ENCODE measurements around the gene MAGI2.

The MAGI2 gene

GRCh38 chr7:78718212-78718611, 735.3 kb downstream of the MAGI2 start:
- DNase-seq (ENCODE audit: low spot score) = no peak

GRCh38 chr7:78716876-78717275, 736.6 kb downstream of the MAGI2 start:
- no peak for DNase-seq (ENCODE audit: low spot score)

GRCh38 chr7:78714356-78714755, 739.1 kb downstream of the MAGI2 start:
- DNase-seq (ENCODE audit: low spot score) = no peak

GRCh38 chr7:78712111-78712510, 741.4 kb downstream of the MAGI2 start:
- DNase-seq (ENCODE audit: low spot score) = no peak

- DNase-seq (ENCODE audit: low spot score) = no peak
Measured at GRCh38 chr7:78709658-78710057, 743.8 kb downstream of the MAGI2 start.

GRCh38 chr7:78704504-78704903, 749.0 kb downstream of the MAGI2 start:
- no peak for DNase-seq (ENCODE audit: low spot score)

GRCh38 chr7:78703391-78703790, 750.1 kb downstream of the MAGI2 start:
- DNase-seq (ENCODE audit: low spot score) = no peak

- peak; percentile 63 for DNase-seq (ENCODE audit: low spot score)
Measured at GRCh38 chr7:78702770-78703169, 750.7 kb downstream of the MAGI2 start.

GRCh38 chr7:78695826-78696225, 757.6 kb downstream of the MAGI2 start:
- DNase-seq (ENCODE audit: low spot score) = no peak

- no peak for DNase-seq (ENCODE audit: low spot score)
Measured at GRCh38 chr7:78691584-78691983, 761.9 kb downstream of the MAGI2 start.

GRCh38 chr7:78690174-78690573, 763.3 kb downstream of the MAGI2 start:
- peak; percentile 6 for DNase-seq (ENCODE audit: low spot score)

- no peak for DNase-seq (ENCODE audit: low spot score)
Measured at GRCh38 chr7:78688376-78688775, 765.1 kb downstream of the MAGI2 start.

- DNase-seq (ENCODE audit: low spot score) = no peak
Measured at GRCh38 chr7:78686189-78686588, 767.3 kb downstream of the MAGI2 start.

GRCh38 chr7:78684201-78684600, 769.3 kb downstream of the MAGI2 start:
- no peak for DNase-seq (ENCODE audit: low spot score)

GRCh38 chr7:78683566-78683965, 769.9 kb downstream of the MAGI2 start:
- no peak for DNase-seq (ENCODE audit: low spot score)

GRCh38 chr7:78679112-78679876, 774.2 kb downstream of the MAGI2 start:
- no peak for DNase-seq (ENCODE audit: low spot score)

GRCh38 chr7:78677391-78677790, 776.1 kb downstream of the MAGI2 start:
- no peak for DNase-seq (ENCODE audit: low spot score)

GRCh38 chr7:78675511-78675910, 778.0 kb downstream of the MAGI2 start:
- DNase-seq (ENCODE audit: low spot score) = no peak

GRCh38 chr7:78673272-78673671, 780.2 kb downstream of the MAGI2 start:
- DNase-seq (ENCODE audit: low spot score) = no peak

GRCh38 chr7:78662939-78663338, 790.5 kb downstream of the MAGI2 start:
- no peak for DNase-seq (ENCODE audit: low spot score)

- no peak for DNase-seq (ENCODE audit: low spot score)
Measured at GRCh38 chr7:78649976-78650375, 803.5 kb downstream of the MAGI2 start.

- no peak for DNase-seq (ENCODE audit: low spot score)
Measured at GRCh38 chr7:78649236-78649635, 804.2 kb downstream of the MAGI2 start.

GRCh38 chr7:78642751-78643150, 810.7 kb downstream of the MAGI2 start:
- DNase-seq (ENCODE audit: low spot score) = no peak

GRCh38 chr7:78638364-78638763, 815.1 kb downstream of the MAGI2 start:
- no peak for DNase-seq (ENCODE audit: low spot score)

All from GM03348 (cell line).